NK-92 (cell line): ENCODE data around the gene TSPAN17.

ENCODE experiments used
- DNase-seq: peaks from one replicate; lab custom pipeline; 2025; ENCODE audit not compliant: unreplicated experiment; lab: John Stamatoyannopoulos, UW

Gene TSPAN17

GRCh38 chr5:176620333-176620981 is 26.8 kb upstream of the TSPAN17 start:
- DNase-seq: no peak

- no peak for DNase-seq
Measured at GRCh38 chr5:176621661-176622079, 25.6 kb upstream of the TSPAN17 start.

- no peak for DNase-seq
Measured at GRCh38 chr5:176624142-176624541, 23.1 kb upstream of the TSPAN17 start.

- DNase-seq: no peak
Measured at GRCh38 chr5:176624938-176625337, 22.3 kb upstream of the TSPAN17 start.

GRCh38 chr5:176625512-176625911 is 21.8 kb upstream of the TSPAN17 start:
- DNase-seq: no peak

GRCh38 chr5:176625966-176626875 is 21.1 kb upstream of the TSPAN17 start:
- DNase-seq: no peak

- no peak for DNase-seq
Measured at GRCh38 chr5:176626876-176627236, 20.4 kb upstream of the TSPAN17 start.

- DNase-seq: no peak
Measured at GRCh38 chr5:176627582-176627981, 19.7 kb upstream of the TSPAN17 start.

GRCh38 chr5:176628406-176629228 is 18.7 kb upstream of the TSPAN17 start:
- DNase-seq: no peak

GRCh38 chr5:176629317-176629852 is 17.9 kb upstream of the TSPAN17 start:
- no peak for DNase-seq

- no peak for DNase-seq
Measured at GRCh38 chr5:176629853-176630680, 17.2 kb upstream of the TSPAN17 start, which contains the start of the genes EIF4E1B and SNCB. Gene EIF4E1B (plus strand): TSS chr5:176630675. CDS start chr5:176642788, 12,113 bp downstream. Gene SNCB (minus strand): TSS chr5:176630534. CDS start chr5:176629654, 880 bp downstream.

GRCh38 chr5:176630681-176631222 is 16.5 kb upstream of the TSPAN17 start:
- no peak for DNase-seq

GRCh38 chr5:176631383-176632200 is 15.7 kb upstream of the TSPAN17 start:
- no peak for DNase-seq

GRCh38 chr5:176632745-176633144 is 14.5 kb upstream of the TSPAN17 start:
- no peak for DNase-seq

- DNase-seq: no peak
Measured at GRCh38 chr5:176633598-176633997, 13.7 kb upstream of the TSPAN17 start.

- no peak for DNase-seq
Measured at GRCh38 chr5:176636426-176636825, 10.9 kb upstream of the TSPAN17 start.

- DNase-seq: no peak
Measured at GRCh38 chr5:176637556-176637955, 9.7 kb upstream of the TSPAN17 start.

- no peak for DNase-seq
Measured at GRCh38 chr5:176638437-176638836, 8.8 kb upstream of the TSPAN17 start.

- no peak for DNase-seq
Measured at GRCh38 chr5:176639208-176639607, 8.1 kb upstream of the TSPAN17 start.
